GM12891 (cell line): ENCODE data around the gene FGF4.

ENCODE experiments used
- POLR2A ChIP-seq: IDR thresholded peaks from 2 replicates; pipeline ENCODE4 v1.6.1; 2011; ENCODE audit warnings: low read depth, low read length, control low read depth
- POLR2AphosphoS5 ChIP-seq: IDR thresholded peaks from 2 replicates; pipeline ENCODE4 v1.6.1; 2011; ENCODE audit warnings: low read depth, low read length, control low read depth
- POU2F2 ChIP-seq: IDR thresholded peaks from 2 replicates; pipeline ENCODE4 v1.6.1; 2011; ENCODE audit warnings: low read depth, mild to moderate bottlenecking, control low read depth, low read length, moderate library complexity
- TAF1 ChIP-seq: IDR thresholded peaks from 2 replicates; pipeline ENCODE4 v1.6.1; 2011; ENCODE audit warnings: low read depth, low read length, control low read depth

GRCh38 chr11:69796063-69796462 lies 20.9 kb upstream of the FGF4 start:
- no peak for TF ChIP-seq TAF1
- no peak for TF ChIP-seq POLR2AphosphoS5
- TF ChIP-seq POLR2A, result no peak
- no peak for TF ChIP-seq POU2F2
